Umbilical cord (tissue), 2 donors: ENCODE data around the gene TMEM191C. TPM values are rescaled to one million over a fixed set of nuclear protein-coding genes. Genes with fewer than 3 reads are reported as not detected.
A peak's percentile ranks its signal among the peaks of the same experiment; 100 is the strongest.
"Not testable (repeated sequence)": the region's sequence is repeated elsewhere in the genome, so short reads cannot be mapped to it uniquely, and the experiment has no call there.

Source experiments
- DNase-seq: peaks from one replicate; pipeline ENCODE4 v3.0.0-alpha.2; 2015; ENCODE audit warnings: low spot score
- total RNA-seq: library from RNA; depleted of rRNA; stranded (reverse); fragments of >200 nt; gene quantifications from one replicate; pipeline ENCODE4 v1.2.3, GENCODE V29; 2014; ENCODE audit warnings: low replicate concordance; ENCODE audit not compliant: insufficient read depth

The TMEM191C gene
- total RNA-seq, 1 donor from 2014 or later: 8.9 TPM

DNA sequence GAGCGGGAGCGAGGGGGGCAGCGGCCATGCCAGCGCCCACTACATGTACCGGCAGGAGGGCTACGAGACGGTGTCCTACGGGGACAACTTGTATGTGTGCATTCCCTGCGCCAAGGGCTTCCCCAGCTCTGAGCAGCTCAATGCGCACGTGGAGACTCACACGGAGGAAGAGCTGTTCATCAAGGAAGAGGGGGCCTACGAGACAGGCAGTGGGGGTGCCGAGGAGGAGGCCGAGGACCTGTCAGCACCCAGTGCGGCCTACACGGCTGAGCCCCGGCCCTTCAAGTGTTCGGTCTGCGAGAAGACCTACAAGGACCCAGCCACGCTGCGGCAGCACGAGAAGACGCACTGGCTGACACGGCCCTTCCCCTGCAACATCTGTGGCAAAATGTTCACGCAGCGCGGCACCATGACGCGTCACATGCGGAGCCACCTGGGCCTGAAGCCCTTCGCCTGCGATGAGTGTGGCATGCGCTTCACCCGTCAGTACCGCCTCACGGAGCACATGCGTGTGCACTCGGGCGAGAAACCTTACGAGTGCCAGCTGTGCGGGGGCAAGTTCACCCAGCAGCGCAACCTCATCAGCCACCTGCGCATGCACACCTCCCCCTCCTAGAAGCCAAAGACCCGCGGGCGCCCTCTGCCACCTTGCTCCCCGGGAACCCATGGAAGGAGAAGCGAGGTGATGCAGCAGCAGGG lies 20.9 kb upstream of the TMEM191C start:
- no peak for DNase-seq

DNA sequence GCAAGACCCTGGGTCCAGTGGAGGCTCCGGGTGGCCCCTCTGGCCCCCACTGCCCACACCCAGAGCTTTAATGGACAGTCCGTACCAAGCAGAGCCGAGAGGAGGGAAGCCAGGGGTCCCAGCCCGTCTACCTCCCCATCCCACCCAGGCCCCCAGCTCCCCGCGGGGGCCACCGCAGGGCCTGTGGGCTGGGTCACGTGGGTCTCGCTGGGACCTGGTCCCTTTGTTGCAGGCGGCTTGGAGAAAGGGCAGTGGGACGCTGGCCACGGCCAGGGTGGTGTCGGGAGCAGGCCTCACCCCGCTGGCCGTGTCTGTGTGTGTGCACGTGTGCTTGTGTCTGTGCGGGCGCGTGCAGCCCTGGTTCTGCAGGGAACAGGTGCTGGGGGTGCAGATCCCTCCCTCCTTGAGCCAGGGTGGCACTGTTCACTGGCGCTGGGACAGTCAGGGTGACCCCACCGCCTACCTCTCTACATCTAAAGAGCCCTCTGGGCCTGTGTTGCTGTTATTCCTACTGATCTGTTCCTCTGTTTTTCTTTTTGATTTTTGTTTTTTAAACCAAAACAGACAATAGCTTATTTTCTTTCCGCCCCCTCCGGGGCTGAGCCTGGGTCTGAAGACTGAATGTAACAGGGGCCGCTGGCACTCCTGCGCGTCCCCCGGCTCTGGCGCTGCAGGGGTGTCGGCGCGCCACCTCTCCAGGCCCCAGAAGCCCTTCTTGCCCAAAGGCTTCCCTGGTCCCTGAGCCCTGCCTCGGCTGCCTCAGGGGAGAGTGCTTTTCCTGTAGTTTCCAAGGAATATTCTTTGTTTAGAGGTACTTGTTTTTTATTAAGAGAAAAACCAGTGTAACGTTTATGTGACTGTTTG lies 20.1 kb upstream of the TMEM191C start:
- DNase-seq: no peak

DNA sequence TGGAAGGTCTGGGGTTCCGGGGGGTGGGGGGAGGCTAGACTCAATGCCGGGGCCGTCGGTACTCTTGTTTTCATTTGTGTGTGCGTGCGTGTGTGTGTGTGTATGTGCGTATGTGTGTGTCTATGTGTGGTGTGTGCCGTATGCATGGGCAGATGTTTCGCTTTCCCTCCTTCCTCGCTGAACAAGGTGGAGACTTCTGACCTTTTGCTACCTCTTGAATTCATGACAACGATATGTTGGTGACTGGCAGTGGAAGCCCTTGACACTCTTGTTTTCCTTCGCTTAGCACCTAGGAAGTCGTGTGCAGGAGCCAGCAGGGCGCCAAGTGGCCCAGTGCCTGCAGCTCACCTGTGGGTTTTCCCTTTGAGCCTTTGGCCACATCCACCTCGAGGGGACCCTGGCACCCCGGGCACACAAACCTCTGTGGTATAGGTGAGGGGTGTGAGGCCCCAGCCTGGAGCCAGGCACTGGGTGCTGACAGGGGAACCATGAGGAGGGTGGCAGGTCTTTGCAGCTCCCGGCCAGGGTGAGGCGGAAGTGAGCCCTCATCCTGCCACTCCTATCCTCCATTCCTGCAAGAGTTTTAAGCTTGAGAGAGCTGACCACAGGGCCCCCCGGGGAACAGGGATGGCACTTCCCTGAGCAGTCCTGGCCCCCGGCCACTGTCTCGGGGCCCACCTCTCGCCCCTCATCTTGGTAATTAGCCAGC lies 19.3 kb upstream of the TMEM191C start:
- DNase-seq: no peak

DNA sequence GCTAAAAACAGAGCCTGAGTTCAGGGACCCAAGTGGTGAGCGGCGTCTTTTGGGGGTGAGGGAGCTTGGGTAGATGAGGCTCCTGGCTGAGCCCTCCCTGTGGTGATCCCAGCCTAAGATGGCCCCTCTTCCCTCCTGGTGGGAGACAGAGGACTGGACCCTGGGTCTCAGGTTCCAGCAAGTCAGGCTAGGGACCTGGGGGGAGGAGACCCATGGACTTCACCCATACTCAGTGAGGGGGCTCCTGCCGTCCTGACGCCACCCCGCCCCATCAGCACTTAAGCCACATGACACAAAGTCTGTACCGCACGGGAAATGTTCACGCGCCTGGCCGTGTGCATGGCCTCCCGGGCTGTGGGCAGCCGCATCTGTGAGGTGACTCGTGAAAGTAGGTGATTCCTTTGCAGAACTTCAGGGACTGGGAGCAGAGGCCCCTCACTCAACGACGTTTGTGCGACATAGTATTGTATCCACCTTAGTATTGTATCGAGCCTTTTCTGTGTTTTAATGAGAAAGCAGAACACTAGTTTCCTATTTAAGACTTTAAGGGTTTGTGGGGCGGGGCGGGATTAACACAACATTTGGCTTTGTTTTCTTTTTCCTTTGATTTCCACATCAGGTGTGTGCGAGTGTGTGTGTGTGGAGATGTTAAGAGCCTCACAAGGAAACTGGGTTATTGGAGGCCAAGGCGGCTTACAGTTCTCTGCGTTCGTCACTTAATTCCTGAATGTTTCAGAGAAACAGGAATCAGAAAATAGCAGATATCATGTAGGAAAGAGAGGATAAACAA lies 18.4 kb upstream of the TMEM191C start:
- DNase-seq: no peak

DNA sequence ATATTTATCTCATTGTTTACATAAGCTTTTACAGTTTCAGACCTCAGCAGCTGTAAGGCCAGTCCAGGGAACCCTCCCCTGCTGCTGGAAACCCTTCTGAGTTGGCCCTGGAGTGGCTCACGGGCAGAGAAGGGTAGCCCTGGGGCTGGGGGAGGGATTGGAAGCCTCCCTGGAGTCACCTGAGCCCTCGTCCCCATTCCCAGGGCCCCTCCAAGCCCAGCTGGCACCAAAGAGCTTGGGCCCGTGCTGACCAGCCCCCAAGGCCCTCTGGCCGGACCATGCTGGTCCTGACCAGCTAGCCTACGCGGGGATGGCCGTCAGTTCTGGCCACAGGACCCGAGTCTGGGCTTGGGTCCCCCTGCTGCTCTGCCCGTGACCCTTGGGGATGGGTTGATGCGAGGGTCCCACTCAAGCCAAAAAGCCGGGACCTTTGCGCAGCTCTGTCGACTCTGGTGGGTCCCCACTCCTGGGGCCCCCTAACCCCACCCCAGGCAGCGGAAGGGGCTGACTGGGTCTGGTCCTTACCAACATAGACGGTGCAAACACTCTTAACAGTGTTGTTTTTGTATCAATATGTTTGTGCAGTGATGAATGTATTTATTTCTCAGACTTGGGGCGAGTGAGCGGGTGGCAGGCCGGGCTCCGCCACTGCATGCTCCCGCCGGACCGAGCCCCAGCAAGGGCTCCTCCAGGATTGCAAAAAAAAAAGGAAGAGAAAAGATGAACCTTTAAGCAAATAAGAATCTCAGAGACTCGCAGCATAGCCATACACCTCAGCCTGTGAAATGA lies 17.5 kb upstream of the TMEM191C start:
- no peak for DNase-seq

DNA sequence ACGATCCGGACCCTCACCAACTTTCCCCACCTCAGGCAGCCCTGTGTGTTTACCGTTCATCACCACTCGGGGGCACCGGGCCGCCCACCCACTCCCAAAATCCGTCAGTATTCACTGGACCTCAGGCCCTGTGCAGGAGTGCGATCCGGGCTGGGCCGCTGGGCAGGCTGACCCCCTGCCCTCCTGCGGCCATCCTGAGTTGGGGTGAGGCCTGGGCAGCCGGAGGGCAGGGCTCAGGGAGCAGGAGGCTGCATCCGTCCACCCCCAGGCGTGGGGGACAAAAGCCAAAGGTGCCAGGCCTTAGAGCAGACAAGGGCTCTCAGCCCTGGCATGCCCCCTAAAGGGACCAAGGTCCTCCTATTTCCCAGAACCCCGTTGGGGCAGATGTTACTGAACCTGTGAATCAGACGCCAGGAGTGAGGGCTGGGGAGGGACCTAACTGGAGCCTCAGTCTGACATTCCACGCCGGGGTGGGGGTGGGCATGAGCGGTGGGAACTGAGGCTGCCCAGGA lies 16.8 kb upstream of the TMEM191C start:
- DNase-seq: no peak

DNA sequence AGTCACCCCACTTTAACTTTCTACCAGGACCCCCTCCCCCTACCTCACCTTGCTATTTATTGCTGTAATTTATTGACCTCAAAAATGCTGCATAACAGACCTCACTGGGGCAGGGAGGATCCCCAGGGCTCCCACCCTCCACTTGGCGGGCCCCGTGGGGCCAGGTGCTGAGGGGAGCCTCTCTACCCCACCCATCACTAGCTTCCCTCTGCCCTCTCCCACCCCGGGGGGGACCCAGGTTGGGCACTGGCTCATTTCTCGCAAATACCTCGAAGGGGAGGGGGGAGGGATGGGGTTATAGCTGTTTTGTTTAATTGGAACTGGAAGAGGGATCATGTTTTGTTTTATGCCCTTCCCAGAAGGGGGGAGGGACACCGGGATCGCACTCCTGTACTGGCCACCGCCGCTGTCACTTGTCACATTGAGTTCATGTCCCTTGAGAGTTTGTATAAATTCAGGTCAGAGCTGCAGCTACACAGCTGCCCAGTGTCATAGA lies 16.3 kb upstream of the TMEM191C start:
- DNase-seq: no peak

DNA sequence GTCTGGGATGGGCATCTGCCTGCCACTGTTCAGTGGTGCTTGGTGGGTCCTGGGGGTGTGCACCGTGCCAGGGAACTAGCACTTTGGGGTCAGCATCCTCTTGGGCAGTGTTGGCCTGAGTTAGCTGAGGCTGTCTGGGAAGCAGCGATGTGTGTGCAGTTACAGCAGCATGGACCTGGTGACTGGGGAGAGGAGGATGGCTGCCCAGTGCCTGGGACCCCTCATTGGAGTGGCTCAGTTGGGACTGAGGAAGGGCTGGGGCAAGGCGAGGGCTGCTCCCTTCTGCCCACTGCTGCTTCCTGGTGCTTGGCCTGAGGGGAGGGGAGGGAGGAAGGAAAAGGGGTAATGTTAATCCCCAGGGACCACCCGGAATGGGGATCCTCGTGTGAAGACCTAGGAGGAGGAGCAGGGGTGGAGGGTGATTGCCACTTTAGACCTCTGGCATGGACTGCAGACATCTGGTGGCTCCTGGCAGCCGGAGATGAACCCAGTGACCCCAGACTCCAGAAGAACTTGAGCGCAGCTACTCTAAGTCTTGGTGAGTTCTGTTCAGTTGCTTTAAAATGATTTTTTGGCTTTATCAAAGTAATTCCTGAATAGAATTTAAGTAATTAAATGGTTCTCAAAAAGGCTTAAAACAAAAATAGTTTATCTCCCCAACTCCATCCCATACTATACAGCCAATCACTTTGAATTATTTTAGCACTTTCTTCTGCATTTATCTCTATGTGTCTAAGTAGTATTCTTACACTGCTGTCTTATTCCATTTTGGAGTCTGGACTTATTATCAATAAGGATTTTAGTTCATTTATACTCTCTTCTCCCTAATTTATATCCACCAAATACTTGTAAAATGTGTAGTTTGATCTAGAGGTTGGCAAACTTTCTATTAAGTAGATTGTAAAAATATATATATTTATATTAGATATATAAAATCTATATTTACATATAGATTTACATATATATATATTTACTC lies 15.4 kb upstream of the TMEM191C start:
- DNase-seq: no peak

DNA sequence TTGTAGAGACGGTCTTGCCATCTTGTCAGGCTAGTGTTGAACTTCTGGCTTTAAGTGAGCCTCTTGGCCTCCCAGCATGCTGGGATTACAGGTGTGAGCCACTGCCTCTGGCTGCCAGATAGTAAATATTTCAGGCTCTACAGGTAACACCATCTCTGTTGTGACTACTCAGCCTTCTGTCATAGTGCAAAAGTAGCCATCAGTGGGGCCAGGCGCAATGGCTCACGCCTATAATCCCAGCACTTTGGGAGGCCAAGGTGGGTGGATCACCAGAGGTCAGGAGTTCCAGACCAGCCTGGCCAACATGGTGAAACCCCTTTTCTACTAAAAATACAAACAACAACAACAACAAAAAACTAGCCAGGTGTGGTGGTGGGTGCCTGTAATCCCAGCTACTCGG lies 14.5 kb upstream of the TMEM191C start:
- not testable (repeated sequence) for DNase-seq

DNA sequence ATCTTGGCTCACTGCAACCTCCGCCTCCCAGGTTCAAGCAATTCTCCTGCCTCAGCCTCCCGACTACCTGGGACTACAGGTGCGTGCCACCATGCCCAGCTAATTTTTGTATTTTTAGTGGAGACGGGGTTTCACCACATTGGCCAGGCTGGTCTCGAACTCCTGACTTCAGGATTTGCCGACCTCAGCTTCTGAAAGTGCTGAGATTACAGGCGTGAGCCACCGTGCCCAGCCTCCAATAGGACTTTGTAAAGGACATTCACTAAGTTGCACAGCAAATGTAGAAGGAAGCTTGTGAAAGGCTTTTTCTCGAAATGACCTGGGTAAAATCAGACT lies 12.2 kb upstream of the TMEM191C start:
- not testable (repeated sequence) for DNase-seq

DNA sequence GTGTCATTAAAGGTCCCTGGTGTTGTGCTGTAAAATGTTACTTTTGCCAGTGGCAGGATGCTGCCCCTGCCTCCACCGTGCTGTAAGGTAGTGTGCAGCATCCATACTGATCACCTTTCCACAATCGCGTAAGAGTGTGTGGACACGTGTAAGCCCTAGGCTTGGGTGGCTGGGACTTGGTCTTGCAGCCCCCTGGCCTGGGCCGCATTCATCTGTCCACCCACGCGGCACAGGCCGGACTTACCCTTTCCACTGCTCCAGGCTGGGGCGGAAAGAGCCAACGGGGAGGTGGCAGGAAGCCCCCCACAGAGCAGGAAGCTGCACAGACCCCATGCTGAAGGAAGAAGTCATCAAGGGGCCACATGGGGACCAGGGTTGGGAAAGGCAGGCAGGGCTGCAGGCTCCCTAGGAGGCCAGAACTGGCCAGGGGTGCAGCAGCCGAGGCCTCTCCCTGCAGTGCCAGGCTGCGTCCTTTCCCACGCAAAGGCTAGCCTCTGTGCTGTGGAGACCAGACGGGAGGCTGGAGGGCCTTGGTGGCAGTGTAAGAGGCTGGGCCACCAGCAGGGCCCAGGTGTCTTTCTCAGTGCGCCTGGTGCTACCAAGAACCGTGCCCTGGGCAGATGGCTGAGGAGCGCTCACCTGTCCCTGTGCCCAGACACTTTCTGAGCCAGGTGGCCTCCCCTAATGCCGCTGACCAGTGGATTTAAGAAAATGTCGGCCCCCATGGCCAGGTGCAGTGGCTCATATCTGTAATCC lies 11.7 kb upstream of the TMEM191C start:
- no peak for DNase-seq

DNA sequence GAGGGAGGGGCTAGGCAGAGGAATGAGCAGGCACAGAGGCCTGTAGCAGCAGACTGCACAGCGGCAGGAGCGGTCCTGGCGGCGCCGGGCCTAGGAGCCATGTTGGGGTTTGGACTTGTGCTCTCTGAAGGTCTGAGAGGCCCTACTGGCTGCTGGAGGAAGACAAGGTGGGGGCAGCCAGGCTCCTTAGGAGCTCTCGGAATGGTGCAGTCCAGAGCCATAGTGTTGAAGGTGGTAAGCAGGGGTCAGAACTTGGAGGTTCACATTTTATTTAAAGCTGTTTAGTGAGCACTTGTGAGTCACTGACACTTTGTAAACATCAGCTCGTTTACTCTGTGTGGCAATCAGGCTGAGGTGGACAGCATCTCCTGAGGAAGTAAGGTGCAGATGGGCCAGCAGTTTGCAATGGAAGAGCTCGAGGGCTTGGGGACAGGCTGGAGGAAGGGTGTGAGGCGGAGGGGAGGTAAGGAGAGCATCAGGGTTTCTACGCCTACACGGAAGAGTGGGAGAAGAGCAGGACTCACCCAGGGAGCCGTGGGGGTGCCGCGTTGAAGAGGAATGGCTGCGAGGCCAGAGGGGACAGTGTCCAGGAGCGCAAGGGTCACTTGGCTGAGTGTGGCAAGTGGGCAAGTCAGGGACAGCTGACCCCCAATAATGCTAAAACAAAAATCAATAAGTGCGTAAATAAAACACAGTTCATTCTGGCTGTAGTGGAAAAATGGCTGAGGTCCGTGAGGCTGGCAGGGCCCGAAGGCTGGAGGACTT lies 10.0 kb upstream of the TMEM191C start:
- DNase-seq: no peak

DNA sequence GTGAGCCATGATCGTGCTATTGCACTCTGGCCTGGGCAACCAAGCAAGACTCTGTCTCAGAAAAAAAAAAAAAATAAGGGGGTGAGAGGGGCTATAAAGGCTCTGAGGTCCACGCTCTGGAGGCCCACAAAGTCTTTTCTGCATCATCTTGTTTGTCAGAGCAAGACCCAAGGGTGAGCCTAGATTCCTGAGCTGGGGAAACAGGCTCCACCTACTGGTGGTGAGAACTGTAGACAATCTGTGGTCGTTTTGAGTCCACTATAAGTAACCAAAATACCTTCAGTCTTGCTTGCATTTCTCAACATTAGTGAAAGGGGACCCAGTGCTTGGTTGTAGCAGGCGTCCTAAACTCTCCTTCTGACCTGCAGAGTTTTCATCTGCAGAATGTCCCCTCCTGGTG lies 4.5 kb upstream of the TMEM191C start:
- DNase-seq: not testable (repeated sequence)

DNA sequence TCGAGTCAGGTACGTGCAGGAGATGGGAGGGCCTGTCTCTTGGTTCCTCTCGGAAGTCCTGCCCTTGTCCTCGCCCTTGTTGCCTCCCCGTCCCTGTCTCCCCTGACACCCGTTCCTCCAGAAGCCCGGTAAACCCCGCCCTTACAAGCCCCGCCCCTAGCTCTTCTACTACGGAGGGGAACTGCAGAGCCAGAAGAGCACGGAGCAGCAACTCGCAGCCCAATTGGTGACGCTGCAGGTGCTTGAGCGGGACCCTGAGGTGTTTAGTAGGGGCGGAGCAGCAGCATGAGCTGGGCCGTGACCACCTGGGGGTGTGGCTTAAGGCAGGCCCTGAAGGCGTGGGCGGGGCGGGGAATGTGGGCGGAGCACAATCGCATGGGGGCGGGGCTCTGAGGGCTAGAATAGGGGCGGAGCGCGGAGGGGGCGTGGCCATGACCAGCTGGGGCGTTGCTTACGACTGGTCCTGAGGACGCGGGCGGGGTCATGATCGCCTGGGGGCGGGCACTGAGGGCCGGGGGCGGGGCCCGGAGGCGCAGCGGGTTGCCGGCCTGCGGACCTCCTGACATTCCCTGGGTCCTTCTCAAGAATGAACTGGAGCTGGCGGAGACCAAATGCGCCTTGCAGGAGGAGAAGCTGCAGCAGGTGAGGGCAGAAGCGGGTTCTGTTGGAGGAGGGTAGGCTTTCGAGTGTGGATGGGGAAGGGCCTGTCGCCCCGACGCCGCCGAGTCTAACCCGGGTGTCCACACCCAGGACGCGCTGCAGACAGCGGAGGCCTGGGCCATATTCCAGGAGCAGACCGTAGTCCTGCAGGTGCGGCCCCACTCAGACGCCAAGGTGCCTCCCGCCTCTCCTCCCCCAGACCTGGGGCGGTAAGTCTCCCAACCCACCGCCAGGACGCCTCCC lies 1.3 kb downstream of the TMEM191C start:
- peak; percentile 86 for DNase-seq

DNA sequence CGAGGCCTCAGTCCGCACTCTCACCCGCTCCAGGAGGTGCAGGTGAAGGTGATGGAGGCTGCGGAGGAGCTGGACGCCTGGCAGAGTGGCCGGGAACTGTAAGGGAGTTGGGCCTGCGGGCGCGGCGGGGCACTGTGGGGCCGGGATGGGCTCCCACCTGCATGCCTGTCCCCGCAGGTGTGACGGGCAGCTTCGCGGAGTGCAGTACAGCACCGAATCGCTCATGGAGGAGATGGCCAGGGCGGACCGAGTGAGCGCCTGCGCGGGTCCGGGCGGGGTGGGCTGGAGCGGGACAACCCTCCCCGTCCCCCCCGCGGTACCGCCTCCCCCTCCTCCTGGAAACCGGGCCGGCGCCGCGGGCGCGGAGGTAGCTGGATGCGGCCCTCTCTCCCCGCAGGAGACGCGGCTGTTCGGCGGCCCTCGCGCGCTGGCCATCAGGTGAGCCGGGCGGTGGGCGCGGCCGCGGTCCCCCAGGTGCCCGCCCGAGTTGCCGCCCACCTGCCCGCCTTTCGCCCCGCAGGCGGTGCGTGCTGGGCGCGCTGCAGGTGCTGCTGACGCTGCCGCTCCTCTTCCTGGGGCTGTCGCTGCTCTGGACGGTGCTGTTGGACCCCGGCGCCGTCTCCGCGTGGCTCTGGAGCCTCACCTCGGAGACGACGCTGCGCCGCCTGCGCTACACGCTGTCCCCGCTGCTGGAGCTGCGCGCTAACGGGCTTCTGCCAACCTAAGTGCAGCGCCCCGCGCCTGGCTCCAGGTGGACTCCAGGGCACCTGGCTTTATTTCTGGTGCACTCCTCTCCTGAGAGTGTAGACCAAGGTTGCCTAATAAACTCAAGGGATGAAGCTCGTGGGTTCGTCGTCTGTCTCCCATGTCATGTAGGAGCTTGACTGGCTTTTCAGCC lies 2.2 kb downstream of the TMEM191C start:
- not testable (repeated sequence) for DNase-seq

DNA sequence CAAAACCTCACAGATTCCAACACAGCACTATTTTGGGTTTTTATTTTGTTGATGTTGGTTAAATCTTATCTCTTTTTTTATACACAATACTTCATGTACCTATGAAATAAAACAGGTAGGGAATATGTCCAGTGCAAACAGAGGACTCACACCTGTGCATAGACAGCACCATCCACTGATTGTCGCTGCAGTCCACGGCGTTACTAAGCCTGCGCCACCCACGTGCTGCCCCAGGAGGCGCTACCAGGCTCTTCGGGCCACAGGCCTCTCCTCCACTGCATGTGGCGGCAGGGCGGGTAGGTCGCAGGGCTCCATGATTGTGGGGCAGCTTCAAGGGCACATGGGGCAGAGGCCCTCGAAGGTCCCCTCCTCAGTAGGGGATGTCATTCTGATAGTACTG lies 5.8 kb downstream of the TMEM191C start:
- DNase-seq: not testable (repeated sequence)
